GM19468 (cell line): Measurements from ENCODE around the gene NTRK3.
"Not testable (repeated sequence)": the region's sequence is repeated elsewhere in the genome, so short reads cannot be mapped to it uniquely, and the experiment has no call there.

ENCODE experiments used
- ATAC-seq: cut with Tn5 transposase; IDR thresholded peaks from one replicate; pipeline ENCODE4 v1.9.1; 2021; ENCODE audit warnings: mild to moderate bottlenecking, moderate library complexity, moderate number of reproducible peaks; ENCODE audit not compliant: unreplicated experiment; ENCODE audit errors: extremely low read depth

The NTRK3 gene

GRCh38 chr15:88043396-88043795 is 213.1 kb downstream of the NTRK3 start:
- ATAC-seq, result no peak

GRCh38 chr15:88042047-88042446 is 214.5 kb downstream of the NTRK3 start:
- no peak for ATAC-seq

- ATAC-seq, result no peak
Observed at GRCh38 chr15:88040516-88040915, 216.0 kb downstream of the NTRK3 start.

GRCh38 chr15:88038261-88038660 is 218.3 kb downstream of the NTRK3 start:
- no peak for ATAC-seq

- no peak for ATAC-seq
Observed at GRCh38 chr15:88036154-88036839, 220.2 kb downstream of the NTRK3 start.

- no peak for ATAC-seq
Observed at GRCh38 chr15:88035381-88035780, 221.2 kb downstream of the NTRK3 start.

GRCh38 chr15:88033421-88033820 is 223.1 kb downstream of the NTRK3 start:
- not testable (repeated sequence) for ATAC-seq

GRCh38 chr15:88032787-88033186 is 223.8 kb downstream of the NTRK3 start:
- no peak for ATAC-seq

GRCh38 chr15:88031461-88031860 is 225.1 kb downstream of the NTRK3 start:
- no peak for ATAC-seq

- ATAC-seq, result no peak
Observed at GRCh38 chr15:88029696-88030095, 226.8 kb downstream of the NTRK3 start.

GRCh38 chr15:88028024-88028423 is 228.5 kb downstream of the NTRK3 start:
- no peak for ATAC-seq

GRCh38 chr15:88023914-88024313 is 232.6 kb downstream of the NTRK3 start:
- ATAC-seq, result no peak

- no peak for ATAC-seq
Observed at GRCh38 chr15:88022716-88023115, 233.8 kb downstream of the NTRK3 start.

GRCh38 chr15:88021601-88022000 is 234.9 kb downstream of the NTRK3 start:
- ATAC-seq, result no peak

GRCh38 chr15:88020806-88021205 is 235.7 kb downstream of the NTRK3 start:
- no peak for ATAC-seq

GRCh38 chr15:88019656-88020055 is 236.9 kb downstream of the NTRK3 start:
- ATAC-seq, result no peak

GRCh38 chr15:88018869-88019641 is 237.5 kb downstream of the NTRK3 start:
- no peak for ATAC-seq

GRCh38 chr15:88017753-88018152 is 238.8 kb downstream of the NTRK3 start:
- ATAC-seq, result no peak

GRCh38 chr15:88016406-88016805 is 240.1 kb downstream of the NTRK3 start:
- ATAC-seq, result no peak

- ATAC-seq, result no peak
Observed at GRCh38 chr15:88015228-88015860, 241.2 kb downstream of the NTRK3 start.

GRCh38 chr15:88014454-88015160 is 241.9 kb downstream of the NTRK3 start:
- ATAC-seq, result no peak
